GM21367 (cell line): ENCODE results near the gene RABGAP1L.
"Not testable (repeated sequence)": the region's sequence is repeated elsewhere in the genome, so short reads cannot be mapped to it uniquely, and the experiment has no call there.

Experiments
- ATAC-seq: cut with Tn5 transposase; IDR thresholded peaks from one replicate; pipeline ENCODE4 v1.9.1; 2021; ENCODE audit not compliant: unreplicated experiment

The RABGAP1L gene

GRCh38 chr1:174159252-174160108 lies at the start of gene RABGAP1L:
RABGAP1L (plus strand) TSS chr1:174159520.
- ATAC-seq: peak; percentile 54

GRCh38 chr1:174110053-174110452 lies 49.3 kb upstream of the RABGAP1L start:
- no peak for ATAC-seq

- no peak for ATAC-seq
Measured at GRCh38 chr1:174112489-174113162, 46.7 kb upstream of the RABGAP1L start.

GRCh38 chr1:174114106-174114505 lies 45.2 kb upstream of the RABGAP1L start:
- no peak for ATAC-seq

- no peak for ATAC-seq
Measured at GRCh38 chr1:174114788-174115448, 44.4 kb upstream of the RABGAP1L start.

- ATAC-seq: no peak
Measured at GRCh38 chr1:174116042-174116441, 43.3 kb upstream of the RABGAP1L start.

- no peak for ATAC-seq
Measured at GRCh38 chr1:174118751-174119150, 40.6 kb upstream of the RABGAP1L start.

GRCh38 chr1:174122318-174122717 lies 37.0 kb upstream of the RABGAP1L start:
- not testable (repeated sequence) for ATAC-seq

- ATAC-seq: no peak
Measured at GRCh38 chr1:174123843-174124242, 35.5 kb upstream of the RABGAP1L start.

GRCh38 chr1:174127176-174127575 lies 32.1 kb upstream of the RABGAP1L start:
- ATAC-seq: not testable (repeated sequence)

- ATAC-seq: no peak
Measured at GRCh38 chr1:174131032-174131638, 28.2 kb upstream of the RABGAP1L start.

- peak; percentile 45 for ATAC-seq
Measured at GRCh38 chr1:174134003-174134659, 25.2 kb upstream of the RABGAP1L start.

- ATAC-seq: no peak
Measured at GRCh38 chr1:174135211-174135610, 24.1 kb upstream of the RABGAP1L start.

- ATAC-seq: no peak
Measured at GRCh38 chr1:174136714-174137113, 22.6 kb upstream of the RABGAP1L start.

- no peak for ATAC-seq
Measured at GRCh38 chr1:174142836-174143235, 16.5 kb upstream of the RABGAP1L start.

GRCh38 chr1:174143727-174144396 lies 15.5 kb upstream of the RABGAP1L start:
- not testable (repeated sequence) for ATAC-seq

- not testable (repeated sequence) for ATAC-seq
Measured at GRCh38 chr1:174144397-174144783, 14.9 kb upstream of the RABGAP1L start.

- ATAC-seq: no peak
Measured at GRCh38 chr1:174149216-174149615, 10.1 kb upstream of the RABGAP1L start.

GRCh38 chr1:174150499-174150898 lies 8.8 kb upstream of the RABGAP1L start:
- ATAC-seq: no peak

- no peak for ATAC-seq
Measured at GRCh38 chr1:174152427-174152826, 6.9 kb upstream of the RABGAP1L start.
